Vagina (tissue), 2 donors: ENCODE measurements around the gene FHL2. TPM values are rescaled to one million over a fixed set of nuclear protein-coding genes. Genes with fewer than 3 reads are reported as not detected.
A peak's percentile ranks its signal among the peaks of the same experiment; 100 is the strongest.
"Not testable (repeated sequence)": the region's sequence is repeated elsewhere in the genome, so short reads cannot be mapped to it uniquely, and the experiment has no call there.

ENCODE experiments used
- DNase-seq, 2 donors: peaks; one replicate each; pipeline ENCODE4 v3.0.0-alpha.2; 2017; ENCODE audit errors: extremely low spot score in 2 of 2
- H3K27ac ChIP-seq: fragments of 200-600 bp; sonication (generic); one replicate; pipeline ENCODE4 v1.5.1; 2019
- H3K27me3 ChIP-seq: fragments of 200-600 bp; sonication (generic); one replicate; pipeline ENCODE4 v1.5.1; 2019
- H3K36me3 ChIP-seq, 2 donors: fragments of 200-600 bp; sonication (generic); one replicate each; pipeline ENCODE4 v1.5.1; 2017 to 2019
- H3K4me1 ChIP-seq: fragments of 200-600 bp; sonication (generic); one replicate; pipeline ENCODE4 v1.5.1; 2019
- H3K4me3 ChIP-seq, 2 donors: fragments of 200-600 bp; sonication (generic); 1 replicate in 1 of 2; 2 replicates in 1 of 2; pipeline ENCODE4 v1.5.1; 2016 to 2019
- H3K9me3 ChIP-seq: fragments of 200-600 bp; sonication (generic); one replicate; pipeline ENCODE4 v1.5.1; 2019
- CTCF ChIP-seq, 3 experiments: fragments of 450-650 bp in 2 of 3; fragments of 200-600 bp in 1 of 3; sonication (generic) in 1 of 3; IDR thresholded peaks; one replicate each; pipeline ENCODE4 v1.5.1; 2017 to 2019; ENCODE audit warnings: antibody characterized with exemption in 3 of 3, mild to moderate bottlenecking in 2 of 3, moderate library complexity in 2 of 3
- POLR2A ChIP-seq, 2 donors: fragments of 450-650 bp; IDR thresholded peaks; one replicate each; pipeline ENCODE4 v1.6.1; 2017; ENCODE audit warnings: antibody characterized with exemption in 2 of 2, mild to moderate bottlenecking in 2 of 2, moderate library complexity in 2 of 2
- POLR2AphosphoS5 ChIP-seq, 2 donors: sonication (generic); formaldehyde crosslinking; IDR thresholded peaks; one replicate each; pipeline ENCODE4 v1.9.0; 2017; ENCODE audit warnings: antibody characterized with exemption in 2 of 2, mild to moderate bottlenecking in 2 of 2, low read depth in 1 of 2; ENCODE audit not compliant: insufficient read depth in 1 of 2
- intact Hi-C: fragments of 100-400 bp; cut with DNase I; formaldehyde crosslinking; loops from one replicate; pipeline ENCODE4 v1.15.1; 2023
- total RNA-seq: library from RNA; depleted of rRNA; stranded (reverse); fragments of >200 nt; gene quantifications from one replicate; pipeline ENCODE4 v1.2.3, GENCODE V29; 2016

FHL2 gene
- total RNA-seq, 1 donor from 2014 or later = 62.1 TPM

- no peak for DNase-seq
- H3K27ac ChIP-seq = peak within 1 kb of the TSS; percentile 87
- intact Hi-C loops = no loop called here
- no peaks in the 10 kb centered on the region for H3K36me3 ChIP-seq
- H3K4me3 ChIP-seq = peak within 1 kb of the TSS; percentile 70 to 82
- H3K4me1 ChIP-seq = peaks cover 40% of the 10 kb centered on the region
- no peaks in the 10 kb centered on the region for H3K27me3 ChIP-seq
- H3K9me3 ChIP-seq = no peaks in the 10 kb centered on the region
- TF ChIP-seq POLR2A (IDR thresholded peaks at IDR 0.05) (no peak), POLR2AphosphoS5 (IDR thresholded peaks at IDR 0.05; ENCODE audit: insufficient read depth in 1 of 2, low read depth in 1 of 2) (no peak), CTCF (IDR thresholded peaks at IDR 0.05) (no peak)
These were observed 69.0 kb downstream of the FHL2 start, which contains the start of gene TGFBRAP1 for GRCh38 chr2:105329561-105330495. TGFBRAP1 (minus strand) TSS chr2:105329735; CDS start chr2:105308301, 21,434 bp downstream.

GRCh38 chr2:105329197-105329554, 69.7 kb downstream of the FHL2 start:
- peak overlapping the region; percentile 76 for H3K27ac ChIP-seq
- TF ChIP-seq POLR2AphosphoS5 (IDR thresholded peaks at IDR 0.05; ENCODE audit: insufficient read depth in 1 of 2, low read depth in 1 of 2) (no peak), CTCF (IDR thresholded peaks at IDR 0.05) (no peak), POLR2A (IDR thresholded peaks at IDR 0.05) (no peak)
- no peaks in the 10 kb centered on the region for H3K27me3 ChIP-seq
- no peak for DNase-seq
- H3K9me3 ChIP-seq = no peaks in the 10 kb centered on the region
- intact Hi-C loops = no loop called here
- peak overlapping the region; percentile 70 to 82 for H3K4me3 ChIP-seq
- H3K4me1 ChIP-seq = peaks cover 46% of the 10 kb centered on the region
- no peaks in the 10 kb centered on the region for H3K36me3 ChIP-seq

- intact Hi-C loops = no loop called here
- no peak for DNase-seq
- Histone ChIP-seq H3K27me3 (no peaks in the 10 kb centered on the region), H3K9me3 (no peaks in the 10 kb centered on the region), H3K4me1 (peaks cover 47% of the 10 kb centered on the region), H3K36me3 (no peaks in the 10 kb centered on the region), H3K4me3 (peak overlapping the region; percentile 70 to 82), H3K27ac (peak overlapping the region; percentile 76)
- TF ChIP-seq POLR2AphosphoS5 (IDR thresholded peaks at IDR 0.05; ENCODE audit: insufficient read depth in 1 of 2, low read depth in 1 of 2) = no peak
- no peak for TF ChIP-seq CTCF (IDR thresholded peaks at IDR 0.05)
These were observed 70.3 kb downstream of the FHL2 start for GRCh38 chr2:105328281-105329196.

- no peaks in the 10 kb centered on the region for H3K9me3 ChIP-seq
- H3K4me3 ChIP-seq = no peak overlapping the region
- TF ChIP-seq POLR2A (IDR thresholded peaks at IDR 0.05) = no peak
- TF ChIP-seq CTCF (IDR thresholded peaks at IDR 0.05) = no peak
- no peak for TF ChIP-seq POLR2AphosphoS5 (IDR thresholded peaks at IDR 0.05; ENCODE audit: insufficient read depth in 1 of 2, low read depth in 1 of 2)
- H3K27me3 ChIP-seq = no peaks in the 10 kb centered on the region
- no peak overlapping the region for H3K27ac ChIP-seq
- peaks cover 47% of the 10 kb centered on the region for H3K4me1 ChIP-seq
- H3K36me3 ChIP-seq = no peaks in the 10 kb centered on the region
- DNase-seq = no peak
- intact Hi-C loops = no loop called here
These were observed 71.2 kb downstream of the FHL2 start for GRCh38 chr2:105327690-105328089.

GRCh38 chr2:105327271-105327670, 71.6 kb downstream of the FHL2 start:
- H3K36me3 ChIP-seq, intact Hi-C loops, H3K4me3 ChIP-seq, DNase-seq, H3K27me3 ChIP-seq, H3K27ac ChIP-seq, H3K9me3 ChIP-seq: not testable (repeated sequence)
- H3K4me1 ChIP-seq = peaks cover 47% of the 10 kb centered on the region
